Panc1 (cell line): ENCODE results near the gene RTP5. TPM values are rescaled to one million over a fixed set of nuclear protein-coding genes. Genes with fewer than 3 reads are reported as not detected.
"Not testable (repeated sequence)": the region's sequence is repeated elsewhere in the genome, so short reads cannot be mapped to it uniquely, and the experiment has no call there.

ENCODE experiments used
- ATAC-seq: fragments of 200-7000 bp; cut with Tn5 transposase; 2 replicates; pipeline ENCODE4 v1.9.1; 2020; ENCODE audit warnings: mild to moderate bottlenecking, moderate library complexity
- BruUV-seq: library from RNA; stranded (reverse); fragments of 400-500 nt; replicated peaks from 2 replicates; lab custom pipeline; 2021; lab: Mats Ljungman, UMichigan
- CTCF ChIA-PET: fragments of 300-600 bp; sonication (Branson Sonifier 250); formaldehyde crosslinking; loops from one replicate; lab custom pipeline; 2022; ENCODE audit warnings: antibody characterized with exemption; lab: Charles Lee
- POLR2A ChIA-PET: fragments of 300-600 bp; sonication (Branson Sonifier 250); formaldehyde crosslinking; loops from one replicate; lab custom pipeline; 2022; ENCODE audit warnings: antibody characterized with exemption; lab: Charles Lee
- DNase-seq: peaks from one replicate; pipeline ENCODE4 v3.0.0-alpha.2; 2010; ENCODE audit warnings: low read depth, low spot score
- H3K27ac ChIP-seq: 2 replicates; pipeline ENCODE4 v1.5.1; 2011; ENCODE audit warnings: mild to moderate bottlenecking, low read length, inconsistent platforms
- H3K27me3 ChIP-seq: fragments of 200-500 bp; sonication (Bioruptor generic); 2 replicates; pipeline ENCODE4 v1.6.0; 2014; ENCODE audit warnings: low read length, inconsistent platforms; ENCODE audit not compliant: control insufficient read depth, insufficient read depth
- H3K36me3 ChIP-seq: fragments of 200-500 bp; sonication (Bioruptor generic); 2 replicates; pipeline ENCODE4 v1.5.1; 2014; ENCODE audit warnings: inconsistent platforms, mild to moderate bottlenecking, low read length, moderate library complexity; ENCODE audit not compliant: control insufficient read depth, insufficient read depth
- H3K4me1 ChIP-seq: 2 replicates; pipeline ENCODE4 v1.5.1; 2011; ENCODE audit warnings: inconsistent platforms, mild to moderate bottlenecking, low read length, moderate library complexity; ENCODE audit not compliant: control insufficient read depth, insufficient read depth
- H3K4me3 ChIP-seq, 2 experiments: 2 replicates each; pipeline ENCODE4 v1.5.1; 2011 to 2012; ENCODE audit warnings: low read depth in 2 of 2, low read length in 2 of 2, mild to moderate bottlenecking in 2 of 2, inconsistent platforms in 1 of 2, moderate library complexity in 1 of 2
- H3K9me3 ChIP-seq: fragments of 200-500 bp; sonication (Bioruptor generic); 2 replicates; pipeline ENCODE4 v1.5.1; 2014; ENCODE audit warnings: low read depth, mild to moderate bottlenecking, inconsistent platforms, low read length, moderate library complexity; ENCODE audit not compliant: control insufficient read depth, insufficient read depth
- POLR2AphosphoS5 ChIP-seq: IDR thresholded peaks from 2 replicates; pipeline ENCODE4 v1.6.1; 2012; ENCODE audit warnings: mild to moderate bottlenecking, low read depth, low read length, moderate library complexity
- SIN3A ChIP-seq: IDR thresholded peaks from 2 replicates; pipeline ENCODE4 v1.6.1; 2012; ENCODE audit warnings: low read depth, mild to moderate bottlenecking, low read length, moderate library complexity, borderline replicate concordance; ENCODE audit not compliant: insufficient read depth
- TCF7L2 ChIP-seq: IDR thresholded peaks from 2 replicates; pipeline ENCODE4 v1.6.1; 2011; ENCODE audit warnings: mild to moderate bottlenecking, low read depth, low read length, inconsistent platforms
- in situ Hi-C: cut with HindIII; loops from 2 replicates; pipeline ENCODE4 v1.10.0; 2016; ENCODE audit warnings: low sequenced_read_pairs, low pct_unique_long_range_greater_than_20kb
- intact Hi-C: fragments of 100-400 bp; cut with micrococcal nuclease; formaldehyde crosslinking; loops from one replicate; pipeline ENCODE4 v1.10.0; 2022; ENCODE audit not compliant: unreplicated experiment
- total RNA-seq: library from RNA; stranded (reverse); gene quantifications from one replicate; pipeline ENCODE4 v1.2.1, GENCODE V29; 2021; ENCODE audit not compliant: unreplicated experiment
- TF ChIP-seq, protein P1 (sequence below): fragments of 450-650 bp; IDR thresholded peaks from 2 replicates; pipeline ENCODE4 v1.5.1; 2017; ENCODE audit warnings: mild to moderate bottlenecking
- TF ChIP-seq, protein P2 (sequence below), 2 experiments: IDR thresholded peaks; 2 replicates each; pipeline ENCODE4 v1.6.1; 2011 to 2012; ENCODE audit warnings: low read depth in 2 of 2, control low read depth in 1 of 2, low read length in 1 of 2, mild to moderate bottlenecking in 1 of 2, moderate library complexity in 1 of 2; ENCODE audit not compliant: insufficient read depth in 1 of 2

The RTP5 gene
- total RNA-seq, 1 experiment from 2014 or later, result not detected

DNA sequence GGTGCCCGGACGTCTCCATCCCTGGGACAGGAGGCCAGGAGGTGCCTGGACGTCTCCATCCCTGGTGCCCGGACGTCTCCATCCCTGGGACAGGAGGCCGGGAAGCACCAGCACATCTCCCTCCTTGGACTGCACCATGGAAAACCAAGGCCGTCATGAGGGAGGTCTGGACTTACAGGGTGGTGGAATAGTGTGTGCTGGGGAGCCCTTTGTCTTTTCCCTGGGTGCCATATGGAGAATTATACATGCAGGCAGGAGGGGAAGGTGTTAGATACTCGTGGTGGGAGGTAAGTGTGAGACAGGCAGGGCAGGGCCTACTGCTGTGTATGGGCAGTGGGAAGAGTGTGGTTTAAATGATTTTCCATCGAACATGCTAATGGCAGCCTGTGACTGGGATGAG, 52.9 kb downstream of the RTP5 start:
- intact Hi-C loops (no loop called here), in situ Hi-C loops (no loop called here)
- ChIA-PET CTCF (no interaction called here), POLR2A (no interaction called here)
- no peak for TF ChIP-seq POLR2AphosphoS5
- no peak for TF ChIP-seq TCF7L2
- no peak for TF ChIP-seq SIN3A
- TF ChIP-seq, protein P1, sequence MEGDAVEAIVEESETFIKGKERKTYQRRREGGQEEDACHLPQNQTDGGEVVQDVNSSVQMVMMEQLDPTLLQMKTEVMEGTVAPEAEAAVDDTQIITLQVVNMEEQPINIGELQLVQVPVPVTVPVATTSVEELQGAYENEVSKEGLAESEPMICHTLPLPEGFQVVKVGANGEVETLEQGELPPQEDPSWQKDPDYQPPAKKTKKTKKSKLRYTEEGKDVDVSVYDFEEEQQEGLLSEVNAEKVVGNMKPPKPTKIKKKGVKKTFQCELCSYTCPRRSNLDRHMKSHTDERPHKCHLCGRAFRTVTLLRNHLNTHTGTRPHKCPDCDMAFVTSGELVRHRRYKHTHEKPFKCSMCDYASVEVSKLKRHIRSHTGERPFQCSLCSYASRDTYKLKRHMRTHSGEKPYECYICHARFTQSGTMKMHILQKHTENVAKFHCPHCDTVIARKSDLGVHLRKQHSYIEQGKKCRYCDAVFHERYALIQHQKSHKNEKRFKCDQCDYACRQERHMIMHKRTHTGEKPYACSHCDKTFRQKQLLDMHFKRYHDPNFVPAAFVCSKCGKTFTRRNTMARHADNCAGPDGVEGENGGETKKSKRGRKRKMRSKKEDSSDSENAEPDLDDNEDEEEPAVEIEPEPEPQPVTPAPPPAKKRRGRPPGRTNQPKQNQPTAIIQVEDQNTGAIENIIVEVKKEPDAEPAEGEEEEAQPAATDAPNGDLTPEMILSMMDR, result no peak
- TF ChIP-seq, protein P2, sequence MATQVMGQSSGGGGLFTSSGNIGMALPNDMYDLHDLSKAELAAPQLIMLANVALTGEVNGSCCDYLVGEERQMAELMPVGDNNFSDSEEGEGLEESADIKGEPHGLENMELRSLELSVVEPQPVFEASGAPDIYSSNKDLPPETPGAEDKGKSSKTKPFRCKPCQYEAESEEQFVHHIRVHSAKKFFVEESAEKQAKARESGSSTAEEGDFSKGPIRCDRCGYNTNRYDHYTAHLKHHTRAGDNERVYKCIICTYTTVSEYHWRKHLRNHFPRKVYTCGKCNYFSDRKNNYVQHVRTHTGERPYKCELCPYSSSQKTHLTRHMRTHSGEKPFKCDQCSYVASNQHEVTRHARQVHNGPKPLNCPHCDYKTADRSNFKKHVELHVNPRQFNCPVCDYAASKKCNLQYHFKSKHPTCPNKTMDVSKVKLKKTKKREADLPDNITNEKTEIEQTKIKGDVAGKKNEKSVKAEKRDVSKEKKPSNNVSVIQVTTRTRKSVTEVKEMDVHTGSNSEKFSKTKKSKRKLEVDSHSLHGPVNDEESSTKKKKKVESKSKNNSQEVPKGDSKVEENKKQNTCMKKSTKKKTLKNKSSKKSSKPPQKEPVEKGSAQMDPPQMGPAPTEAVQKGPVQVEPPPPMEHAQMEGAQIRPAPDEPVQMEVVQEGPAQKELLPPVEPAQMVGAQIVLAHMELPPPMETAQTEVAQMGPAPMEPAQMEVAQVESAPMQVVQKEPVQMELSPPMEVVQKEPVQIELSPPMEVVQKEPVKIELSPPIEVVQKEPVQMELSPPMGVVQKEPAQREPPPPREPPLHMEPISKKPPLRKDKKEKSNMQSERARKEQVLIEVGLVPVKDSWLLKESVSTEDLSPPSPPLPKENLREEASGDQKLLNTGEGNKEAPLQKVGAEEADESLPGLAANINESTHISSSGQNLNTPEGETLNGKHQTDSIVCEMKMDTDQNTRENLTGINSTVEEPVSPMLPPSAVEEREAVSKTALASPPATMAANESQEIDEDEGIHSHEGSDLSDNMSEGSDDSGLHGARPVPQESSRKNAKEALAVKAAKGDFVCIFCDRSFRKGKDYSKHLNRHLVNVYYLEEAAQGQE (IDR thresholded peaks at IDR 0.05; ENCODE audit: insufficient read depth in 1 of 2, low read depth in 2 of 2, low read length in 1 of 2), result no peak
- DNase-seq (no peak), ATAC-seq (no peak)
- no peaks in the 10 kb centered on the region for H3K9me3 ChIP-seq
- no TSS peak for BruUV-seq
- no peak overlapping the region for H3K27ac ChIP-seq
- no peak overlapping the region for H3K4me3 ChIP-seq
- no peaks in the 10 kb centered on the region for H3K36me3 ChIP-seq
- H3K4me1 ChIP-seq, result no peaks in the 10 kb centered on the region
- no peaks in the 10 kb centered on the region; the same call in 1 of the 2 replicates for H3K27me3 ChIP-seq

DNA sequence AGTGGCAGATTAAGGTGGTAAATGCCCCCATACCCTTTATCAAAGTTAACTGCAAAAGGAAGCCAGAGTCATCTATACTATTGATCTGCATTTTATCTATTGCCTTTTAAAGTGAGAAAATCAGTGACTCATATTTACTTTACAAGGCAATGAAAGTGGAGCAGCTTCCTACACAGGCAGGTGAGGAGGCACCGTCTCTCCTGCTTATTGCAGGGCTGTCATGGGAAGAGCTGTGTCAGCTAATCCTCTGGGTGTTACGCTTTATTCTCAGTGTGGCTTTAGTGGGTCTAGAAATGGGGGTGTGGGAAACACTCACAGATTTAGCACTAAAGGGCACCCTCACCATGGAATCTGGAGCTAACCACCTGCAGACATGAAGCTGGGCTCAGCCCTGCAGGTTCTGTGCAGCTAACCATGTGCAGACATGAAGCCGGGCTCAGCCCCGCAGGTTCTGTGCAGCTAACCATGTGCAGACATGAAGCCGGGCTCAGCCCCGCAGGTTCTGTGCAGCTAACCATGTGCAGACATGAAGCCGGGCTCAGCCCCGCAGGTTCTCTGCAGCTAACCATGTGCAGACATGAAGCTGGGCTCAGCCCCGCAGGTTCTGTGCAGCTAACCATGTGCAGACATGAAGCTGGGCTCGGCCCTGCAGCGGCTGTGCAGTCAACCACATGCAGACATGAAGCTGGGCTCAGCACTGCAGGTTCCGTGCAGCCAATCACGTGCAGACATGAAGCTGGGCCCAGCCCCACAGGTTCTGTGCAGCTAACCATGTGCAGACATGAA, 53.5 kb downstream of the RTP5 start:
- H3K27me3 ChIP-seq, H3K4me1 ChIP-seq, in situ Hi-C loops, H3K4me3 ChIP-seq, H3K27ac ChIP-seq, H3K9me3 ChIP-seq, POLR2A ChIA-PET, ATAC-seq, BruUV-seq, DNase-seq, intact Hi-C loops, H3K36me3 ChIP-seq, CTCF ChIA-PET: not testable (repeated sequence)

Other genes starting within 250 kb of the RTP5 start
- gene THAP4, start 232.6 kb upstream of the RTP5 start, total RNA-seq, result 77.9 TPM
- 84.2 TPM for gene ATG4B, start 232.0 kb upstream of the RTP5 start, total RNA-seq
- gene DTYMK, start 182.9 kb upstream of the RTP5 start, total RNA-seq, result 122 TPM
- gene ING5, start 167.7 kb upstream of the RTP5 start, total RNA-seq, result 39.8 TPM
- 53.0 TPM for gene D2HGDH, start 135.1 kb upstream of the RTP5 start, total RNA-seq
- gene GAL3ST2, start 92.9 kb upstream of the RTP5 start, total RNA-seq, result 1.6 TPM
- gene NEU4, start 60.5 kb upstream of the RTP5 start, total RNA-seq, result 10.0 TPM
- gene PDCD1, start 10.8 kb upstream of the RTP5 start, total RNA-seq, result 0.15 TPM